RWPE2 (cell line): Measurements from ENCODE around the gene THSD7A.

ENCODE experiments used
- ATAC-seq: fragments of 200-7000 bp; cut with Tn5 transposase; 3 replicates; pipeline ENCODE4 v1.9.1; 2021; ENCODE audit warnings: low read depth
- DNase-seq: peaks from one replicate; pipeline ENCODE4 v3.0.0-alpha.2; 2020; ENCODE audit warnings: low spot score
- H3K27ac ChIP-seq: fragments of 450-650 bp; 2 replicates; pipeline ENCODE4 v1.5.1; 2017; ENCODE audit warnings: mild to moderate bottlenecking; ENCODE audit not compliant: poor library complexity, severe bottlenecking
- H3K27me3 ChIP-seq: fragments of 250-450 bp; sonication (Bioruptor Pico); 2 replicates; pipeline ENCODE4 v1.5.1; 2021; ENCODE audit warnings: mild to moderate bottlenecking, moderate library complexity; ENCODE audit not compliant: insufficient read depth, poor library complexity, severe bottlenecking
- H3K36me3 ChIP-seq: fragments of 250-450 bp; sonication (Bioruptor Pico); 2 replicates; pipeline ENCODE4 v1.5.1; 2020; ENCODE audit warnings: low read depth, mild to moderate bottlenecking, moderate library complexity
- H3K4me1 ChIP-seq: fragments of 250-450 bp; sonication (Bioruptor Pico); 2 replicates; pipeline ENCODE4 v1.5.1; 2021; ENCODE audit warnings: mild to moderate bottlenecking, moderate library complexity; ENCODE audit not compliant: insufficient read depth, poor library complexity, severe bottlenecking
- H3K4me3 ChIP-seq: fragments of 250-450 bp; sonication (Bioruptor Pico); 2 replicates; pipeline ENCODE4 v1.5.1; 2021; ENCODE audit warnings: mild to moderate bottlenecking, moderate library complexity; ENCODE audit not compliant: severe bottlenecking
- H3K9me3 ChIP-seq: fragments of 250-450 bp; sonication (Bioruptor Pico); 2 replicates; pipeline ENCODE4 v1.5.1; 2021; ENCODE audit warnings: mild to moderate bottlenecking, moderate library complexity; ENCODE audit not compliant: severe bottlenecking
- CTCF ChIP-seq: fragments of 450-650 bp; IDR thresholded peaks from one replicate; pipeline ENCODE4 v1.5.1; 2017; ENCODE audit warnings: mild to moderate bottlenecking, moderate library complexity; ENCODE audit not compliant: poor library complexity, severe bottlenecking

THSD7A gene

GRCh38 chr7:11474902-11475585, 357.0 kb downstream of the THSD7A start:
- Histone ChIP-seq H3K9me3 (peaks cover under 1% of the 10 kb centered on the region), H3K4me3 (no peak overlapping the region), H3K27me3 (no peaks in the 10 kb centered on the region), H3K4me1 (no peaks in the 10 kb centered on the region), H3K36me3 (no peaks in the 10 kb centered on the region), H3K27ac (no peak overlapping the region)
- DNase-seq (no peak), ATAC-seq (no peak)
- TF ChIP-seq CTCF: no peak

GRCh38 chr7:11473807-11474424, 358.1 kb downstream of the THSD7A start:
- no peaks in the 10 kb centered on the region for H3K36me3 ChIP-seq
- H3K4me3 ChIP-seq: no peak overlapping the region
- peaks cover 3% of the 10 kb centered on the region for H3K9me3 ChIP-seq
- no peak overlapping the region for H3K27ac ChIP-seq
- DNase-seq: no peak
- no peaks in the 10 kb centered on the region for H3K4me1 ChIP-seq
- no peak for ATAC-seq
- no peak for TF ChIP-seq CTCF
- no peaks in the 10 kb centered on the region for H3K27me3 ChIP-seq

- Histone ChIP-seq H3K27me3 (no peaks in the 10 kb centered on the region), H3K4me3 (no peak overlapping the region), H3K9me3 (peaks cover 3% of the 10 kb centered on the region), H3K36me3 (no peaks in the 10 kb centered on the region), H3K27ac (no peak overlapping the region), H3K4me1 (no peaks in the 10 kb centered on the region)
- DNase-seq (no peak), ATAC-seq (no peak)
- TF ChIP-seq CTCF: no peak
Measured at GRCh38 chr7:11473220-11473619, 358.8 kb downstream of the THSD7A start.

GRCh38 chr7:11472646-11473045, 359.4 kb downstream of the THSD7A start:
- ATAC-seq: no peak
- TF ChIP-seq CTCF: no peak
- Histone ChIP-seq H3K36me3 (no peaks in the 10 kb centered on the region), H3K4me3 (no peak overlapping the region), H3K27ac (no peak overlapping the region), H3K9me3 (peaks cover 3% of the 10 kb centered on the region), H3K27me3 (no peaks in the 10 kb centered on the region), H3K4me1 (no peaks in the 10 kb centered on the region)
- DNase-seq: no peak

GRCh38 chr7:11471255-11471654, 360.7 kb downstream of the THSD7A start:
- H3K4me1 ChIP-seq: no peaks in the 10 kb centered on the region
- DNase-seq (no peak), ATAC-seq (no peak)
- H3K4me3 ChIP-seq: no peak overlapping the region
- TF ChIP-seq CTCF: no peak
- no peak overlapping the region for H3K27ac ChIP-seq
- H3K36me3 ChIP-seq: no peaks in the 10 kb centered on the region
- H3K27me3 ChIP-seq: no peaks in the 10 kb centered on the region
- H3K9me3 ChIP-seq: peaks cover 3% of the 10 kb centered on the region
